DOHH2 (cell line): ENCODE results near the gene CPXM1.

Experiments used
- EZH2phosphoT487 ChIP-seq: fragments of 200-600 bp; sonication (generic); IDR thresholded peaks from 2 replicates; pipeline ENCODE4 v1.6.1; 2017; ENCODE audit warnings: borderline replicate concordance, mild to moderate bottlenecking, antibody characterized with exemption, low read length, moderate library complexity, mixed read lengths
- TF ChIP-seq, protein P1 (sequence below): fragments of 200-600 bp; sonication (generic); IDR thresholded peaks from one replicate; pipeline ENCODE4 v1.5.1; 2014; ENCODE audit warnings: antibody characterized with exemption, mild to moderate bottlenecking, low read depth, low read length; ENCODE audit not compliant: poor library complexity, severe bottlenecking

DNA sequence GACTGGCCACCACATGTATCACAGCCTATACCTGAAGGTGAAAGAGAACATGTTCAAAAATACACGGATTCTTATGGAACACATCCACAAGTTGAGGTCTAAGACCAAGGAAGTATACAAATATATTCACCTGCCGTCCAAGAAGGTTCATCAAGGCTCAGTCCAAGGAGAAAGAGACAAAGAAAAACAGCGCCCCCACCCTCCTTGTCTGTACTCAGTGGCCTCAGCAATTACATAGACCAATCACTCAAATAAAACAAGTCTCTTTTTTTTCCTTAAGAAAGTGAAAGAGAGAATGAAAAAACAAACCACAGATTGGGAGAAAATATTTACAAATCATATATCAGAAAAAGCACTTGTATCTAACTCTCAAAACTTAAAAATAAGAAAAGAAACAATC is 19.5 kb downstream of the CPXM1 start:
- TF ChIP-seq, protein P1, sequence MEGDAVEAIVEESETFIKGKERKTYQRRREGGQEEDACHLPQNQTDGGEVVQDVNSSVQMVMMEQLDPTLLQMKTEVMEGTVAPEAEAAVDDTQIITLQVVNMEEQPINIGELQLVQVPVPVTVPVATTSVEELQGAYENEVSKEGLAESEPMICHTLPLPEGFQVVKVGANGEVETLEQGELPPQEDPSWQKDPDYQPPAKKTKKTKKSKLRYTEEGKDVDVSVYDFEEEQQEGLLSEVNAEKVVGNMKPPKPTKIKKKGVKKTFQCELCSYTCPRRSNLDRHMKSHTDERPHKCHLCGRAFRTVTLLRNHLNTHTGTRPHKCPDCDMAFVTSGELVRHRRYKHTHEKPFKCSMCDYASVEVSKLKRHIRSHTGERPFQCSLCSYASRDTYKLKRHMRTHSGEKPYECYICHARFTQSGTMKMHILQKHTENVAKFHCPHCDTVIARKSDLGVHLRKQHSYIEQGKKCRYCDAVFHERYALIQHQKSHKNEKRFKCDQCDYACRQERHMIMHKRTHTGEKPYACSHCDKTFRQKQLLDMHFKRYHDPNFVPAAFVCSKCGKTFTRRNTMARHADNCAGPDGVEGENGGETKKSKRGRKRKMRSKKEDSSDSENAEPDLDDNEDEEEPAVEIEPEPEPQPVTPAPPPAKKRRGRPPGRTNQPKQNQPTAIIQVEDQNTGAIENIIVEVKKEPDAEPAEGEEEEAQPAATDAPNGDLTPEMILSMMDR = no peak
- TF ChIP-seq EZH2phosphoT487 = no peak
